IPS-18c (cell line): ENCODE measurements around the gene MTSS2.

Source experiments
- H3K4me3 ChIP-seq: 2 replicates; pipeline ENCODE4 v1.7.0; 2013; ENCODE audit warnings: low read depth, mild to moderate bottlenecking, low read length, moderate library complexity; ENCODE audit not compliant: insufficient read depth
- H3K9me3 ChIP-seq: one replicate; pipeline ENCODE4 v1.6.1; 2013; ENCODE audit warnings: mild to moderate bottlenecking, low read length, moderate library complexity; ENCODE audit not compliant: control insufficient read depth, insufficient read depth

MTSS2 gene

DNA sequence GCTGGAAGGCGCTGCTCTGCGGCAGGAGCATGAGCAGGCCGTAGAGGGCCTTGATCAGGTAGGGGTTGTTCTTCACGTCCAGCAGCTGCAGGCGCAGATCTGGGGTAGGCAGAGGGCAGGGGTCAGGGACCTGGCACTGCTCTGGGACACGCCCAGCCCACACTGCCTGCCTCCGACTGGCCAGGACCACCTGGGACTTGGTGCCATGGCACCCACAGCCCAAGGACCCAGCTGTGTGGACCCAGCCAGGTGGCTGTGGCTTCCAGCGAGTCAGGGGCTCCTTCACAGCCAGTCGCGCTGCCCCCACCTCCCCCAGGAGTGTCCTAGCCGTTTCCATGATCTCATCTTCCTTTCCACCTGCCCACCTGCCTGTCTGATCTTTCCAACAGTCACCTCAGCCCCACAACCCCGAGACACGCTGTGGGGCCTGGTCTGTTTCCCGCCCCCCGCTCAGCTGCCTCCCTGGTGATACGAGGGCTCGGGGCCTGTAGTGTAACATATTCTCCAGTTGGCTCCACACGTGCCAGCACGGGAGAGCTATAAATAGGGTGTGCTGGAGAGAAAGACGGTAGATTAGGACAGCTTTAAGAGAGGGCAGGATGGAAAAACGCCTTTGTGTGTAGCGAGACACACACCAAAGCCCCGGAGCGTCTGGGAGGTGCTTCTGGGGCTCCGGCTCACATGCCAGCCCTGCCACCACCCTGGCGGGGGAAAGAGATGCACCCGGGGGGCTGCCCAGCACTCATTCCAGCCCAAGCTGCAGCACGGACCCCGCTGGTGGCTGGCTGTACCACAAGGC is 7.2 kb upstream of the MTSS2 start:
- Histone ChIP-seq H3K9me3 (no peaks in the 10 kb centered on the region), H3K4me3 (no peak overlapping the region)

DNA sequence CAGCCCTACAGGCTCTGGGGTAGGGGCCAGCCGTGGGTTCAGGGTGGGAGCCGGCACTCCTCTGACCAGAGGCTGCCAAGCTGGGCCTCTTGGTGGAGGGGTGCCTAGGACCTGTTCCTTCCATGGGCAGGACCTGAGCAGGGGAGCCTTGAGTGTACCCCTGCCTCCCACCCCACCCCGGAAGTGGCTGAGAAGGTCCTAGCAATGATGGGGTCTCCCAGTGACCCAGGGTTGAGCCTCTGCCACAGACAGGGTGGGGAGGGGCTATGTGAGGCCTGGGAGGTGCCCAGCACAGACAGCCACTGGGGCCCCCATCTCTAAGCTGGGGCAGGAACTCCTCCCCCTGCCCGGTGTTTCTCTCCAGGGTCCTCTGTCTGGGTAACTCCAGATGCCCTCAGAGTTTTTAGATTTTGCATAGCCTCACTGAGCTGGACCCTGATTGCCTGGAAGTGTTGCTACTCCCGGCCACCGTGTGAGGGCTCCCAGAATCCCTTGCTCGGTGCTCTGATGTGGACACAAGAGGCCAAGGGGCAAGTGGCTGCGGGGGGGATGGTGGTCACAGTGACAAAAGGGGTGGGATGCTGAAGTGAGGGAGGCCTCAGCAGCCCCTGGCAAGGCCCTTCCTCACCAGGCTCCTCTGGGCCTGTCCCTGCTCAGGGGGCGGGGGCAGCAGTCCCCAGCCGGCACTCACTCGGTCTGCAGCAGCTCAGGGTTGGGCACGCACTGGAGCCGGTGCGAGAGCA is 6.4 kb upstream of the MTSS2 start:
- Histone ChIP-seq H3K9me3 (no peaks in the 10 kb centered on the region), H3K4me3 (no peak overlapping the region)

DNA sequence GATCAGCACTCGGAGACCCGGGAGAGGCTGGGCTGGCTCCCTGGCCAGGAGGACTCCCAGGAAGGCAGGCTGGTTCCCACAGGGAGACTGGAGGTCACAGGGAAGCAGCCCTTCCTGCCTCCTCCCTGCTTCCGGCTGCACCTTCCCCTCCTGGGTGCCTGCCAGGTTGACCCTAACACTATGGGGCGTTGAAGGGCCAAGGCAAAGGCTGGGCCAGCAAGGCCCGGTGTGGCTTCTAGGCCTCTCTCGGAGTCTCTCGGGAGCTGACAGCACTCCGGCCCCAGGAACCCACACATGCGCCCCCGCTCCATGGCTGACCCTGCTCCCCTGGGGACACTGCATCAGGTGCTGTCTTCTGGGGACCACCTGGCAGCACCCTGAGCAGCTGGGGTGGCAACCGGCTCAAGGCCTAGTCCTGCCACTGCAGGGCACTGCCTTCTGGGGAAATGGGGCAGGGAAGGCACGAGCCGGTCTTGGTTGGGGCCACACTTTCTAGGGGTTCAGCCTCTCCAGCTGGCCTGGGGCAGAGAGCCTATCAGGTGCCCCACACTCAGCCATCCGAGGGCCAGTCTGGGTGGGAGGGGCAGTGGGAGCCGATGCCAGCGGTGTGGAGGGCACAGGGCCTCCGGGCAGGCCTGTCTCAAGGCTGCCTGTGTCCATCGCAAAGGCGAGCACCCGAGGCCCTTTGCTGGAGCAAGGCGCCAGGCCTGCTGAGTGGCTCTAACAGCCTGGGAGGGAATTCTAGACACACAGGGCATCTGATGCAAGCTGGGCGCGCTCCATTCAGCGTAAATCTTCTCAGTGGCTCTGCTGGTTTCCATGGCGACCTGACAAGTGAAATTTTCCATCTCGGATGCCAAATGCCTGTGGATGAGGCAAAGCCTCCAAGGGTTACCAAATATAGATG is 5.6 kb upstream of the MTSS2 start:
- Histone ChIP-seq H3K9me3 (no peaks in the 10 kb centered on the region), H3K4me3 (no peak overlapping the region)

DNA sequence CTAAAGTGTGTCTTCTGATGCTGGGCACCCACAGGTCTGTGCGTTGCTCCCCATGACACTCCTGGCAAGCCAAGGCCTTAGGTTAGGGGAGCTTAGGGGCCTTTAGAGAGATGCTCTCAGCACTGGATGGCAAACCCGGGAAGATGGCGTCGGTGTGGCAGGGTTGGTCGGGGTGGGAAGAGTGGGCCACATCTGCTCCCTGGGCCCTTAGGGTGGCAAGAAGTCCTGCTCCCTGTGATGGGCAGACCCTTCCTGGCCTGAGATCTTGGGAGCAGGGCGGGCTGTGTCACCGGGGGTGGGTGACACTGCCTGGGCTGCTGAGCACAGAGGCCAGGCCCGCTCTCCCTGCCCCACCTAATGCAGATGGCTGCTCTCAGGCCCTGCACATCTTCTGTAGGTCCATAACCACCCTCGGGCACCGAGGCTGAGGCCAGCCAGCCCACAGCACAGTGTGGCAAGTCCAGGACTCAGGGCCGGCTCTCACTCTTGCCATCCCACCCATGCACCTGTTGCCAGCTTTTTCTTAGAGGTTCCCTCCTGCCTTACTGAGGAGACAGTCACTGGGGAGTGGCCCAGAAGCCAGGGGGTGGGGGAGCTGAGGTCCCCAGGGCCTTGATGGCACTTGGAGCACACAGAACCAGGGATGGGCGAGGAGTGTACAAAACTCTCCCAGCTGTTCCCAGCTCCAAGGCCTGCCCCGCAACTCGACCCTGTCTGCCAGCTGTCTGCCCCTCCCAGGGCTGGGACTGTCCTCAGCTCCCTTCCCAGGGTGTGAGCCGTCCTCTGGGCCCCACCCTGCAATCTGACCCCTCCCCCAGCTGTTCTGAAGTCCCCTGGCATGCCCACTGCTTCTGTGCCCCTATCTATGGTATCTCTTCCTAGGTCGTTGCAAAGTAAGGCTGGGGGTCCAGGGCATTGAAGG is 4.4 kb upstream of the MTSS2 start:
- H3K9me3 ChIP-seq, result no peaks in the 10 kb centered on the region
- no peak overlapping the region for H3K4me3 ChIP-seq

DNA sequence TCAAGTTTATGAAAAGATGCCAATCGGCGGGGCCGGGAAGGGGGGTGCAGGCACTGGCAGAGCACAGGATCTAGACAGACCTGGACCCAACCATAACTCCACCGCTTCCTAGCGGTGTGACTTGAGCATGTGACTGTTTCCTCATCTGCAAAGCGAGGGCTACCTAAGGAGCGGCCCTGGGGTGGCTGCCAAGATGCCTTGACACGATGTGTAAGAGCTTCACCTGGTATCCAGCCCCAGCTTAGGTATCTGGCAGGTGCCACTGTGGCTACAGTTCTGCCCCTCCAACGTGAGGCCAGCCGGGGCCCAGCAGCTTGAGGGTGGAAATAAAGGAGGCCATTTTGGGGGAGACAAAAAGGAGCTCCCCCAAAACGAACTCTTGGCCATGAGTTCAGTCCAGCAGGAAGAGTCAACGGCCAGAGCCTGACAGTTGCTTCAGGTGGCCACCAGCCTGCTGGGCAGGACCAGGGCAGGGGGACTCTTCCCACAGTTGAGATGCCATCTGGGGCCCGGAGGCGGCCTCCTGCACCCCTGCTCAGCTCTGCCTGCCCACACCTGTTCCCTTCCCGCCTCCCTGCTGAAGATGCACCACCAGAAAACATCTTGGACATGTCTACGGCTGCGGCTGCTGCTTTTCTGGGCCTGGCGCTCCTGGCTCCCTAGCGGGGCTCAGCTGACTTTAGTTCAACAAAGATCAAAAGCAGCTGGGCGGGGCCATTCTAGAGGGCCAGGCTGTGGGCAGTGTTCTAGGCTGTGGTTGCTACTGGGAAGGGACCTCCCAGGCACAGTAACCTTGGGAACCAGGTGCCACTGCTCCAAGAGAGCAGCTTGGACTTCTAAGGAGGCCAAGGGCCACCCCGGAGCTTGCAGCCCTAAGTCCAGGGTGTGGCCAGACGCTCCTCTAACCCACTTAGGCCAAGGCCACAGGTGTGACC is 3.4 kb upstream of the MTSS2 start:
- H3K4me3 ChIP-seq, result no peak overlapping the region
- H3K9me3 ChIP-seq, result no peaks in the 10 kb centered on the region

DNA sequence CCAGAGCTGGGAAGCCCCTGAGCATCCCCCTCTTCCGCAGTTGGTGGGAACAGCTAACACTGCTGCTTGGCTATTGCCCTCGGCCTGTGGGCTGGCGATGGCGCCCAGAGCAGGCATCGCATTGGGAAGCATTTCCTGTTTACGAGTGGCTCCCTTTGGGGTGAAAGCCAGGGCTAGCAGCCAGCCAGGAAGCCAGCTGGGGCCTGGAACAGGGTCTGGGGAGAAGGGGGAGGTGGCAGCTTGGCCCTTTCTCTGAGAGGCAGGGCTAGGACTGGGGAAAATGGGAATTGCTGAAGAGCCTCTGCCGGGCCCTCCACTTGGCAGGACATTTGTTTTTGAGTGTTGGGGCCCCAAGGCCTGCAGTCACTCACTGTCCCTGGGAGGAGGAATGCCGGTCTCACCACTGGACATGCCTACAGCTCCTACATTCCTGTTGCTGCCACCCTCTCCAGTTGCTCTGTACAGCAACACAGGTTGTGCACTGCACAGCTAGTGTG is 2.4 kb upstream of the MTSS2 start:
- Histone ChIP-seq H3K4me3 (no peak overlapping the region), H3K9me3 (no peaks in the 10 kb centered on the region)

DNA sequence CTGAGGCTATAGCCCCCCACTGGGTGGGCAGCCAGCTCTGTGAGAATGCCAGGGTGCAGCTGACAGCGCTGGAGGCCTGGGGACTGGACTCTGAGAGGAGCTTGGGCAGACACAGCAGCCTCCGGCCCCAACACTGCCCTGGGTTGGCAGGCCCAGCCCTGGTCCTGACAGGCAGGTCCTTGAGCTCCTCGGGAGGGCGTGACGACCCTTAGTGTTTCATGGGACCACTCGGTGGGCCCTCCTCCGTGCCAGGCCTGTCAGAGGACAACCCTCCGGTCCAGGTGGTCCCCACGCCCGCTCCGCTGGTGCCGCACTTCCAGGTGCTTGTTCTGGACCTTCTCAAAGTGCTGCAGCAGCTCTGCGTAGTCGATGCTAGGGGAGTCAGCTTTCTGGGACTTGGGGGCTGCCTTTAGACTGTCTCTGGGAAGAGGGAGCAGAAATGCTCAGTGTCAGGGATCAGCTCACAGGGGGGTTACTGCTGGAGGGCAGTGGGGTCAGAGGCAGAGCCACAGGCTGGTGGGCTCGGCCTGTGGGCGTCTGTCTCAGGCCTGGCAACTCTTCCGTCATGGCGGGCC is 1.9 kb upstream of the MTSS2 start:
- Histone ChIP-seq H3K4me3 (no peak overlapping the region), H3K9me3 (no peaks in the 10 kb centered on the region)

DNA sequence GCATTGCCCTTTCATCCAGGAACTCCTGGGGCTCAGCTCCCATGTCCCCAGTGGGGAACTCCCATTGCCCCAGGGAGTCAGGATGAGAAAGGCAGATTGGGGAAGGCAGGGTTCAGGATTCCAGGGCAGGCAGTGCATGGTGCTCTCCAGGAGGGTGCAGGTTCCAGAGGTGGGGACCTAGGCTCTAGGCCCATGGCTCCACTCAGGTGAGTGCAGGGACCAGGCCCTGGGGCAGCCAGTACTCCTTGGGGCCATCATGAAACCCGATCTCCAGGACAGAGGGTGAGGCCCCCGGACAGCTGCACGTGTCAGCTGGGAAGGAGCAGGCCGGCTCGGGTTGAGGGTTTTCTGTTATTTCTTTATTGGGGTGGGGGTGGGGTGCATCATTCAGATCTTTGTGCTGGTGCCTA is 1.3 kb upstream of the MTSS2 start:
- Histone ChIP-seq H3K4me3 (no peak overlapping the region), H3K9me3 (no peaks in the 10 kb centered on the region)

DNA sequence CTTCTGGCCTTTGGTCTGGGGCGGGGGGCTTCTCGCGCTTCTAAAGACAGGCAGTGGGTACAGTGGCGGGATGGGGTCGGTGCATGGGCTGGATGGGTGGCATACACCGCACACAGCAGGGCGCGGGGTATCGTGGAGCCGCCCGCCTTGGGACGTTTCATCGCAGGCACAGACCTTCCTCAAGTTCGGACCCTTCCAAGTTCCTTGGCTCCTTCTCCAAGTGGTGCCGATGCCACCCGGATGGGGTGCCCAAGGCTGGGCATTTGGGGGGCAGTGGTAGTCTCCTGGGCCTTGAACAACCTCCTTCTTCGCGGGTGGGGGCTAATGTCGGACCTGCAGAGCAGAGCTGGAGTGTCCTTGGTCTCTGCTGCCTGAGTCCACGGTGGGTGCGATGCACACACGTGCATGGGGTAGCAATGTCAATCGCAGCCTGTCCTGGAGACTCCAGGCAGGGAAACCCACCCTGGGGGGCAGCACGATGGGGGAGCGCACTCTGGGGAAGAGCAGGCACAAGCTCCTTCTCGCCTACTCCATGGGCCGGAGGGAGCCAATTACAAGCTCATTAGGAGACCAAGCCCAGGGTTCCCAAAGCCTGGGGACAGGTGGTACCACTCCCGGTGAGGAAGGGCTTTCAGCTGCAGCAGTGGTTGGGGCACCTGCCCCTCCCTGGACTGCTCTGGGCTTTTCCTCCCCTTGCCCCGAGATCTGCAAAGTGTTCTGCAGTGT is 686 bp upstream of the MTSS2 start:
- H3K9me3 ChIP-seq, result no peaks in the 10 kb centered on the region
- peak overlapping the region; percentile 38; the same call in 1 of the 2 replicates for H3K4me3 ChIP-seq

DNA sequence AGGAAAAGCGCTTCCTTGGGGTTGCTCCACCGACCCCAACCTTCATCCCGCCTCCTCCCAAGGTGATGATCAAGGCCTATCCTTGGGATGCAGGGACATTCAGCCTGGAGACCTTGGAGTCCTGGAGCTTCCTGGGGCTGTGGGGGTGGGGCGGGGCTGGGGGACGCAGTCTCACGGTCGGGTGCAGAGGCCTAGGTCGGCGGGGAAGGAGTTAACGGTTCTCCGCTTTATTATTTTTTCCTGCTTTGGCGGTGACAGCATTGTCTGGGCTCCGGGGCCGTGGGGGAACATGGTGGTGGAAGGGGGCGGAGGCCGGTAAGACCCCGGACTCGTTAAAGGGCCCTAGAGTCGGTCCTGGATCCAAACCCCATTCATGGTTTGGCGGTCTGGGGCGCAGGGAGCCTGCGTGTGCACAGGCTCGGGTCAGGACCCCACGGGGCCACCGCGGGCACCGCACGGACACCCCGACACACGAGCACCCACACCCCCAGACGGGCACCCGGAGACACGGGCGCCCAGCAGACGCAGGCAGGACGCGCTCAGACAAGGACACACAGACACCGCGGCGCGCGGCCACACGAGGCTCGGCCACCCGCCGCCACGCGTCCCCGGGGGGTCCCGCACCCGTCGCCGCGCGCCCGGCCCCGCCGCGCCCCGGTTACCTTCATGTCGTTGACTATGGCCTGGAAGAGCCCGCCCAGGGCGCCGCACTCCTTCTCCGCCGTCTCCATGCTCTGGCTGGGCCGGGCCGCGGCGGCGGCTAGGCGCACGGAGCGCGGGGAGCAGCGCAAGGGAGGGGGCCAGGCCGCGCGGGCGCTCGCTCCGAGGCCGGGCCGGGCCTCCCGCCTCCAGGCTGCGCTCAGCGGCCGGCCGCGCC is 554 bp downstream of the MTSS2 start:
- H3K9me3 ChIP-seq, result no peaks in the 10 kb centered on the region
- peak overlapping the region; percentile 51 for H3K4me3 ChIP-seq

DNA sequence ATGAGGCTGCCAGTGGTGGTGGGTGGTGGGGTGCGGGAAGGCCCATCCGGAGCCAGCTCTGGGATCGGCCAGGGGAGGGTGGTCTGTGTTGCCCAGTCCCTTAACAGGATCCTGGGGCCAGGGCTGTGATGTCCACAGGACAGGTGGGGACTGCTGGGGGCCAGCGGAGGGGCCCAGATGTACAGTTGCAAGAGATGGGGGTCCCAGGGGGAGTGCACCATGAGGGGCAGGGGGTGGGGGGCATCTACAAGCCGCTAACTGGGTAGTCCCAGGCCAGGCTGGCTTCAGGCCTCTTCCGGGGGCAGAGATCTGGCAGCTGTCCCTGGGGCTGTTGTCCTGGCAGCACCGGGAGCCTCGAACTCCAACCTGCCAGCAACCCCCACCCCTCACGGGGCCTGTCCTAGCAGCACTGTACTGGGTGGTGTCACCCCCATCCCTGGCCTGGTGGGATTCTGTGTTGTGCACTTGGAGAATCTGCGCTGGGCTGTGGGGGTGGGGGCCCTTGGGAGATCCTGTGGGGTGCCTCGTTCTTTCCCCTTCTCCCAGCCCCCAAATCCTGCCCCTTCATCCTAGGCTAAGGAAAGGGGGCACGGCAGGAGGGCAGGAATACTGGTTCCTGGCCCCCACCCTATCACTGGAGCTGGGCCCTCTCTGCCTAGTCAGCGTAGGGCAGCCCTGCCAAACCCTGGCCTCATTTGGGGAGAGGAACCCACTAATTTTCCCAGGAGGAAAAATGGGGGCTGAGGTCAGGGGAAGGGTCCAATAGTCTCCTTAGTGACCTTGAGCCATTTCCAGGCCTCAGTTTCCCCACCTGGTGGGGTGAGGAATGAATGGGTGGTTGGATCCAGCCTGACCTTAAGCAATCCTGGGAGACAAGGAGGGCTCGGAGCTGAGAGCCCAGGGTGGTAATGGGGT is 1.4 kb downstream of the MTSS2 start:
- Histone ChIP-seq H3K9me3 (no peaks in the 10 kb centered on the region), H3K4me3 (peak overlapping the region; percentile 51)

DNA sequence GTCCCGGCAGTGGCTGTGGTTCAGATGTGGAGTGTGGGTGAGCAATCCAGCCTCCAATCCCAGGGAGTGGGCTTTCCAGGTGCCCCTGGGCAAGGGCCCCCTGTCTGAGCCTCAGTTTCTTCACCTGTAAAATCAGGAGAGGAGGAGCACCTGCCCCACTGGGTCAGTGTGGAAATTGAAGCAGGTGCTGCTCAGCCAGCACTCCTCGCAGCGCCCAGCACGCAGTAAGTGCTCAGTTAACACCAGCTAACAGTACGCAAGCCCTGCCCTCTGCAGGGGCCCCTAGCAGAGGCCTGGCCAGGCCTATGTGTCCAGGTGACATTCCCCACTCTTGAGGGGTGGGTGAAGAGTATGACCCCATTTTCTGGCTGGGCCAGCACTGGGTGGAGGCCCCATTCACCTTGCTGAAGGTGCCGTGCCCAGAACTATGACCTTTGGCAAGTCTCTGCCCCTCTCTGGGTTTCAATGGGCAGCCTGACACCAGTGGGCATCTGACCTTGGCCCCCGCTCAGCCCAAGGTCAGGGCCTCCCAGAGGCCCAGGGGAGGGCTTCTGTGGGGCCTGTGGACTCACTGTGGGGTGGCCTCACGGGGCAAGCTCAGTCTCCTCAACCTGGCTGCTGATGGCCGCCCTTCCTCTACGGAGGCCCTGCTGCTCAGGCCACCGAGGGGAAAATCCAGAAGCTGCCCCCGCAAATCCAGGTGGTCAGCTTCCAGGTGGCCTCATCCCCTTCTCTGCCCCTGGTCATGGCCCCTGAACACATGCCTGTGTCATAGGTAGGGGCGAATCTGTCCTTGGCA is 2.5 kb downstream of the MTSS2 start:
- no peaks in the 10 kb centered on the region for H3K9me3 ChIP-seq
- H3K4me3 ChIP-seq, result no peak overlapping the region
